H54 (cell line): ENCODE data around the gene ZNF556.

Experiments used
- DNase-seq: peaks from one replicate; pipeline ENCODE4 v3.0.0; 2011; ENCODE audit warnings: low spot score, mixed read lengths; ENCODE audit not compliant: insufficient read length
- FAIRE-seq: peaks from 3 replicates; lab custom pipeline; 2011; peaks lifted over from hg19 to GRCh38; lab: Jason Lieb, UNC
- POLR2A ChIP-seq: IDR thresholded peaks from 2 replicates; pipeline ENCODE4 v1.6.1; 2011; ENCODE audit warnings: low read depth, mild to moderate bottlenecking, low read length

The ZNF556 gene

GRCh38 chr19:2867025-2867991, at the start of gene ZNF556:
Gene ZNF556 (plus strand): TSS chr19:2867335. CDS start chr19:2867422, 87 bp downstream.
- TF ChIP-seq POLR2A, result peak; percentile 49; the same call in 1 of the 2 replicates
- FAIRE-seq, result no peak
- DNase-seq, result peak; percentile 92

- FAIRE-seq (no peak), DNase-seq (peak; percentile 99)
- peak; percentile 64; the same call in 1 of the 2 replicates for TF ChIP-seq POLR2A
These were observed 47.5 kb upstream of the ZNF556 start, which contains the start of gene ZNF554 for GRCh38 chr19:2819540-2820111. Gene ZNF554 (plus strand): TSS chr19:2819868. CDS start chr19:2820072, 204 bp downstream.

GRCh38 chr19:2820112-2820702, 46.9 kb upstream of the ZNF556 start:
- no peak for FAIRE-seq
- no peak for TF ChIP-seq POLR2A
- DNase-seq, result peak; percentile 40

- no peak for TF ChIP-seq POLR2A
- FAIRE-seq, result no peak
- DNase-seq, result no peak
These were observed 44.3 kb upstream of the ZNF556 start for GRCh38 chr19:2822846-2823245.

GRCh38 chr19:2823646-2824045, 43.5 kb upstream of the ZNF556 start:
- DNase-seq (no peak), FAIRE-seq (no peak)
- TF ChIP-seq POLR2A, result no peak

GRCh38 chr19:2824129-2824528, 43.0 kb upstream of the ZNF556 start:
- DNase-seq, result no peak
- no peak for FAIRE-seq
- no peak for TF ChIP-seq POLR2A

GRCh38 chr19:2827022-2827421, 40.1 kb upstream of the ZNF556 start:
- DNase-seq (no peak), FAIRE-seq (no peak)
- TF ChIP-seq POLR2A, result no peak

- TF ChIP-seq POLR2A, result no peak
- DNase-seq (no peak), FAIRE-seq (no peak)
These were observed 39.2 kb upstream of the ZNF556 start for GRCh38 chr19:2827840-2828489.

GRCh38 chr19:2834294-2834871, 32.8 kb upstream of the ZNF556 start:
- DNase-seq (no peak), FAIRE-seq (no peak)
- TF ChIP-seq POLR2A, result no peak

- FAIRE-seq, result no peak
These were observed 29.7 kb upstream of the ZNF556 start for GRCh38 chr19:2837430-2837829.

GRCh38 chr19:2840794-2841791, 26.0 kb upstream of the ZNF556 start, which contains the start of gene ZNF555:
Gene ZNF555 (plus strand): TSS chr19:2841475. CDS start chr19:2841573, 98 bp downstream.
- DNase-seq (peak; percentile 100), FAIRE-seq (peak; percentile 87)
- TF ChIP-seq POLR2A, result peak; percentile 72

More at GRCh38 chr19:2837430-2837829, 29.7 kb upstream of the ZNF556 start:
- TF ChIP-seq POLR2A, result no peak
- DNase-seq, result no peak

- DNase-seq, result no peak
- no peak for FAIRE-seq
- TF ChIP-seq POLR2A, result no peak
These were observed 25.1 kb upstream of the ZNF556 start for GRCh38 chr19:2841855-2842574.
